Activated CD4-positive, alpha-beta T cell treated with anti-CD3 and anti-CD28 coated beads for 36 hours (primary cell): ENCODE data around the gene OBSL1. TPM values are rescaled to one million over a fixed set of nuclear protein-coding genes. Genes with fewer than 3 reads are reported as not detected.

Source experiments
- ATAC-seq: fragments of 200-7000 bp; cut with Tn5 transposase; one replicate; pipeline ENCODE4 v1.10.0; 2021; ENCODE audit warnings: mild to moderate bottlenecking, moderate library complexity
- CTCF ChIA-PET: fragments of 350-600 bp; sonication (Branson Sonifier 250); formaldehyde crosslinking; loops from one replicate; lab custom pipeline; 2021; ENCODE audit warnings: antibody characterized with exemption; lab: Charles Lee
- POLR2A ChIA-PET: fragments of 350-600 bp; sonication (Branson Sonifier 250); formaldehyde crosslinking; loops from one replicate; lab custom pipeline; 2021; ENCODE audit warnings: antibody characterized with exemption, inconsistent platforms; lab: Charles Lee
- DNase-seq: peaks from one replicate; pipeline ENCODE4 v3.0.0-alpha.2; 2020
- H3K27ac Mint-ChIP-seq: one replicate; pipeline ENCODE4 v1.8.0; 2021; ENCODE audit warnings: mixed read lengths
- H3K27me3 Mint-ChIP-seq: one replicate; pipeline ENCODE4 v1.8.0; 2021; ENCODE audit warnings: mixed read lengths
- H3K36me3 Mint-ChIP-seq: one replicate; pipeline ENCODE4 v1.8.0; 2021; ENCODE audit warnings: low read depth, mixed read lengths
- H3K4me1 Mint-ChIP-seq: one replicate; pipeline ENCODE4 v1.8.0; 2021; ENCODE audit warnings: mixed read lengths
- H3K4me3 Mint-ChIP-seq: one replicate; pipeline ENCODE4 v1.8.0; 2021; ENCODE audit warnings: mild to moderate bottlenecking, moderate library complexity, mixed read lengths
- H3K9me3 Mint-ChIP-seq: one replicate; pipeline ENCODE4 v1.8.0; 2021; ENCODE audit warnings: low read depth, mixed read lengths
- intact Hi-C, 2 experiments: fragments of 100-400 bp; cut with DNase I in 1 of 2; cut with micrococcal nuclease in 1 of 2; formaldehyde crosslinking; loops; one replicate each; pipeline versions ENCODE4 v1.14.2 to v1.15.1; 2022 to 2024; cut with DNase I, micrococcal nuclease
- total RNA-seq, 2 experiments: library from RNA; stranded (reverse); gene quantifications; one replicate each; pipeline ENCODE4 v1.2.3, GENCODE V29; 2021

Gene OBSL1
- total RNA-seq, 2 experiments from 2014 or later: 1.0 to 1.9 TPM

- ChIA-PET POLR2A (no interaction called here), CTCF (interaction anchor here (0.7 to 1.1 kb wide), 2 partner anchors 14 to 140 kb away, joined by 3 read pairs; no protein-coding TSS in a partner anchor)
- no peak for ATAC-seq
- H3K27me3 Mint-ChIP-seq: no peaks in the 10 kb centered on the region
- peaks cover 14% of the 10 kb centered on the region for H3K4me1 Mint-ChIP-seq
- peaks cover 11% of the 10 kb centered on the region for H3K36me3 Mint-ChIP-seq
- intact Hi-C loops: no loop called here
- no peaks in the 10 kb centered on the region for H3K9me3 Mint-ChIP-seq
- H3K4me3 Mint-ChIP-seq: no peak overlapping the region
- DNase-seq: no peak
- no peak overlapping the region for H3K27ac Mint-ChIP-seq
These were observed 33.5 kb downstream of the OBSL1 start for GRCh38 chr2:219537657-219538488.

- DNase-seq (no peak), ATAC-seq (no peak)
- CTCF ChIA-PET: interaction anchor here (1.1 kb wide), 1 partner anchor 15 kb away, joined by 3 read pairs; no protein-coding TSS in a partner anchor
- Mint-ChIP-seq H3K36me3 (peaks cover 11% of the 10 kb centered on the region), H3K4me3 (no peak overlapping the region), H3K27ac (no peak overlapping the region), H3K4me1 (peaks cover 6% of the 10 kb centered on the region), H3K27me3 (peaks cover 3% of the 10 kb centered on the region), H3K9me3 (no peaks in the 10 kb centered on the region)
- intact Hi-C loops: no loop called here
- POLR2A ChIA-PET: no interaction called here
These were observed 34.4 kb downstream of the OBSL1 start for GRCh38 chr2:219536967-219537366.

- ATAC-seq (no peak), DNase-seq (no peak)
- H3K4me1 Mint-ChIP-seq: peaks cover 4% of the 10 kb centered on the region
- H3K36me3 Mint-ChIP-seq: peaks cover 10% of the 10 kb centered on the region
- ChIA-PET CTCF (interaction anchor here (1.1 kb wide), 1 partner anchor 16 kb away, joined by 3 read pairs; no protein-coding TSS in a partner anchor), POLR2A (no interaction called here)
- peaks cover 3% of the 10 kb centered on the region for H3K27me3 Mint-ChIP-seq
- intact Hi-C loops: no loop called here
- H3K27ac Mint-ChIP-seq: no peak overlapping the region
- H3K9me3 Mint-ChIP-seq: no peaks in the 10 kb centered on the region
- H3K4me3 Mint-ChIP-seq: no peak overlapping the region
These were observed 34.9 kb downstream of the OBSL1 start for GRCh38 chr2:219536425-219536824.

- ChIA-PET POLR2A (no interaction called here), CTCF (interaction anchor here (1.0 kb wide), 1 partner anchor 39 kb away, joined by 4 read pairs; no protein-coding TSS in a partner anchor)
- Mint-ChIP-seq H3K4me1 (no peaks in the 10 kb centered on the region), H3K4me3 (no peak overlapping the region), H3K9me3 (no peaks in the 10 kb centered on the region), H3K36me3 (no peaks in the 10 kb centered on the region), H3K27me3 (peaks cover 24% of the 10 kb centered on the region), H3K27ac (no peak overlapping the region)
- intact Hi-C loops: loop anchor here in 1 of 2 experiments (5.0 kb wide), 1 partner anchor 77 kb away; no protein-coding TSS in a partner anchor
- ATAC-seq (no peak), DNase-seq (no peak)
These were observed 37.2 kb downstream of the OBSL1 start for GRCh38 chr2:219533930-219534661.

GRCh38 chr2:219532378-219532649 lies 39.0 kb downstream of the OBSL1 start:
- no peaks in the 10 kb centered on the region for H3K4me1 Mint-ChIP-seq
- H3K4me3 Mint-ChIP-seq: no peak overlapping the region
- H3K36me3 Mint-ChIP-seq: no peaks in the 10 kb centered on the region
- POLR2A ChIA-PET: no interaction called here
- ATAC-seq: no peak
- intact Hi-C loops: loop anchor here in 1 of 2 experiments (5.0 kb wide), 1 partner anchor 75 kb away; no protein-coding TSS in a partner anchor
- no peaks in the 10 kb centered on the region for H3K9me3 Mint-ChIP-seq
- H3K27me3 Mint-ChIP-seq: peaks cover 36% of the 10 kb centered on the region
- DNase-seq: no peak
- CTCF ChIA-PET: interaction anchor here (1.4 to 8.0 kb wide), 6 partner anchors 10 to 142 kb away, joined by 3 to 128 read pairs (median 46); partner anchors contain the start of genes CHPF, GMPPA and TMEM198
- H3K27ac Mint-ChIP-seq: no peak overlapping the region

- no peak overlapping the region for H3K27ac Mint-ChIP-seq
- CTCF ChIA-PET: interaction anchor here (1.1 to 8.0 kb wide), 9 partner anchors 11 to 141 kb away, joined by 3 to 128 read pairs (median 37); partner anchors contain the start of genes CHPF, GMPPA and TMEM198
- no peak overlapping the region for H3K4me3 Mint-ChIP-seq
- POLR2A ChIA-PET: no interaction called here
- intact Hi-C loops: loop anchor here in 1 of 2 experiments (5.0 kb wide), 1 partner anchor 75 kb away; no protein-coding TSS in a partner anchor
- no peaks in the 10 kb centered on the region for H3K4me1 Mint-ChIP-seq
- DNase-seq (no peak), ATAC-seq (no peak)
- peaks cover 40% of the 10 kb centered on the region for H3K27me3 Mint-ChIP-seq
- no peaks in the 10 kb centered on the region for H3K9me3 Mint-ChIP-seq
- H3K36me3 Mint-ChIP-seq: no peaks in the 10 kb centered on the region
These were observed 39.5 kb downstream of the OBSL1 start for GRCh38 chr2:219531639-219532377.

GRCh38 chr2:219530048-219530963 lies 41.0 kb downstream of the OBSL1 start:
- Mint-ChIP-seq H3K4me3 (no peak overlapping the region), H3K27ac (no peak overlapping the region), H3K9me3 (no peaks in the 10 kb centered on the region), H3K36me3 (no peaks in the 10 kb centered on the region), H3K4me1 (no peaks in the 10 kb centered on the region), H3K27me3 (peaks cover 49% of the 10 kb centered on the region)
- CTCF ChIA-PET: interaction anchor here (0.6 to 8.0 kb wide), 47 partner anchors 8 to 366 kb away, joined by 3 to 128 read pairs (median 4); partner anchors contain the start of genes ASIC4, CHPF, GMPPA and STK11IP
- ATAC-seq (peak; percentile 97), DNase-seq (peak; percentile 93)
- intact Hi-C loops: loop anchor here (1.0 to 5.0 kb wide), 5 partner anchors 35 to 127 kb away; no protein-coding TSS in a partner anchor
- POLR2A ChIA-PET: interaction anchor here (1.0 kb wide), 1 partner anchor 21 kb away, joined by 4 read pairs; no protein-coding TSS in a partner anchor

- no peaks in the 10 kb centered on the region for H3K9me3 Mint-ChIP-seq
- H3K27me3 Mint-ChIP-seq: peaks cover 63% of the 10 kb centered on the region
- ChIA-PET POLR2A (no interaction called here), CTCF (interaction anchor here (1.0 to 8.0 kb wide), 10 partner anchors 9 to 139 kb away, joined by 3 to 128 read pairs (median 24); partner anchors contain the start of genes CHPF, GMPPA and TMEM198)
- DNase-seq (no peak), ATAC-seq (no peak)
- no peaks in the 10 kb centered on the region for H3K36me3 Mint-ChIP-seq
- intact Hi-C loops: no loop called here
- H3K4me3 Mint-ChIP-seq: no peak overlapping the region
- H3K27ac Mint-ChIP-seq: no peak overlapping the region
- peaks cover 4% of the 10 kb centered on the region for H3K4me1 Mint-ChIP-seq
These were observed 43.9 kb downstream of the OBSL1 start for GRCh38 chr2:219527472-219527871.

- DNase-seq (no peak), ATAC-seq (no peak)
- Mint-ChIP-seq H3K9me3 (no peaks in the 10 kb centered on the region), H3K4me1 (peaks cover 5% of the 10 kb centered on the region), H3K27ac (no peak overlapping the region), H3K27me3 (peaks cover 63% of the 10 kb centered on the region), H3K36me3 (no peaks in the 10 kb centered on the region), H3K4me3 (no peak overlapping the region)
- POLR2A ChIA-PET: no interaction called here
- intact Hi-C loops: no loop called here
- CTCF ChIA-PET: interaction anchor here (4.9 to 8.0 kb wide), 5 partner anchors 9 to 124 kb away, joined by 37 to 128 read pairs (median 55); partner anchors contain the start of genes CHPF, GMPPA and TMEM198
These were observed 44.3 kb downstream of the OBSL1 start for GRCh38 chr2:219527076-219527394.
